PC-3 (cell line): Measurements from ENCODE around the gene CFTR.

ENCODE experiments used
- CTCF ChIP-seq: fragments of 300-600 bp; sonication (generic); conservative IDR thresholded peaks from 2 replicates; pipeline ENCODE4 v1.5.1; 2017; ENCODE audit warnings: antibody characterized with exemption, low read depth, mild to moderate bottlenecking, low read length
- EZH2 ChIP-seq: fragments of 300-600 bp; sonication (generic); IDR thresholded peaks from one replicate; pipeline ENCODE4 v1.6.1; 2017; ENCODE audit warnings: antibody characterized with exemption, mild to moderate bottlenecking, low read length; ENCODE audit not compliant: unreplicated experiment
- EZH2phosphoT487 ChIP-seq: fragments of 300-600 bp; sonication (generic); IDR thresholded peaks from 2 replicates; pipeline ENCODE4 v1.6.1; 2018; ENCODE audit warnings: mild to moderate bottlenecking, antibody characterized with exemption, low read length, borderline replicate concordance

GRCh38 chr7:117661328-117661727 is 181.5 kb downstream of the CFTR start:
- TF ChIP-seq CTCF (no peak), EZH2 (no peak), EZH2phosphoT487 (no peak)
